Adrenal gland (tissue), 5 donors: ENCODE data around the gene WNT5A.

Experiments
- POLR2A ChIP-seq, 2 donors: fragments of 450-650 bp; IDR thresholded peaks; one replicate each; pipeline ENCODE4 v1.6.1; 2017; ENCODE audit warnings: antibody characterized with exemption in 2 of 2, mild to moderate bottlenecking in 2 of 2, moderate library complexity in 1 of 2
- TF ChIP-seq, protein P1 (sequence below), 6 experiments: fragments of 450-650 bp in 4 of 6; fragments of 200-600 bp in 2 of 6; sonication (generic) in 1 of 6; IDR thresholded peaks; 1 replicate in 5 of 6; 2 replicates in 1 of 6; pipeline versions ENCODE4 v1.5.1 to v1.8.0; 2016 to 2021; ENCODE audit warnings: antibody characterized with exemption in 6 of 6, mild to moderate bottlenecking in 2 of 6, moderate library complexity in 1 of 6
- donor health status: DM: no; HTN: no; CAD: no.

DNA sequence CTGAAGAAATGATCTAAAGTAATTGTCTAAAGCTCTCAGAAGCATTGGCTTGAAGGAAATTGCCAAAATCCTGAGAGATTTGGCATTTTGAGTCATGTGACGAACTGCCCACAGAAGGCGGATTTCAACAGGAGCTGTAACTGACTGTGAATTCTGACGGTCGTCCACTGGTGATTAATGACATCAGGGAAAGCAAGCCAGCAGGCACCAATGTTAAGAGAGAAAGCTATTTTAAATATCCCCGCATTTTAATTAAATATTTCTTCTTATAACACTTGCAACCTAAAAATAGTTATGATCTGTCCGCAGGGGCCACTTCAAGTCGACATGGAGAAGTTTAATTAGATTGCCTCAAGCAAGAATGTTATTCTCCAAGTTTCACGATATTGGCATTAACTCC is 51.6 kb downstream of the WNT5A start:
- TF ChIP-seq, protein P1, sequence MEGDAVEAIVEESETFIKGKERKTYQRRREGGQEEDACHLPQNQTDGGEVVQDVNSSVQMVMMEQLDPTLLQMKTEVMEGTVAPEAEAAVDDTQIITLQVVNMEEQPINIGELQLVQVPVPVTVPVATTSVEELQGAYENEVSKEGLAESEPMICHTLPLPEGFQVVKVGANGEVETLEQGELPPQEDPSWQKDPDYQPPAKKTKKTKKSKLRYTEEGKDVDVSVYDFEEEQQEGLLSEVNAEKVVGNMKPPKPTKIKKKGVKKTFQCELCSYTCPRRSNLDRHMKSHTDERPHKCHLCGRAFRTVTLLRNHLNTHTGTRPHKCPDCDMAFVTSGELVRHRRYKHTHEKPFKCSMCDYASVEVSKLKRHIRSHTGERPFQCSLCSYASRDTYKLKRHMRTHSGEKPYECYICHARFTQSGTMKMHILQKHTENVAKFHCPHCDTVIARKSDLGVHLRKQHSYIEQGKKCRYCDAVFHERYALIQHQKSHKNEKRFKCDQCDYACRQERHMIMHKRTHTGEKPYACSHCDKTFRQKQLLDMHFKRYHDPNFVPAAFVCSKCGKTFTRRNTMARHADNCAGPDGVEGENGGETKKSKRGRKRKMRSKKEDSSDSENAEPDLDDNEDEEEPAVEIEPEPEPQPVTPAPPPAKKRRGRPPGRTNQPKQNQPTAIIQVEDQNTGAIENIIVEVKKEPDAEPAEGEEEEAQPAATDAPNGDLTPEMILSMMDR (IDR thresholded peaks at IDR 0.05): no peak
- no peak for TF ChIP-seq POLR2A (IDR thresholded peaks at IDR 0.05)
